Measurements from ENCODE around the gene XPO5. TPM values are rescaled to one million over a fixed set of nuclear protein-coding genes. Genes with fewer than 3 reads are reported as not detected.

XPO5 gene
- total and polyA plus RNA-seq, 9 of the 15 experiments (the other 6 are each of a cell fraction or from before 2014, with no cell fraction given): 36.0 to 170 (median 99.1) TPM

DNA sequence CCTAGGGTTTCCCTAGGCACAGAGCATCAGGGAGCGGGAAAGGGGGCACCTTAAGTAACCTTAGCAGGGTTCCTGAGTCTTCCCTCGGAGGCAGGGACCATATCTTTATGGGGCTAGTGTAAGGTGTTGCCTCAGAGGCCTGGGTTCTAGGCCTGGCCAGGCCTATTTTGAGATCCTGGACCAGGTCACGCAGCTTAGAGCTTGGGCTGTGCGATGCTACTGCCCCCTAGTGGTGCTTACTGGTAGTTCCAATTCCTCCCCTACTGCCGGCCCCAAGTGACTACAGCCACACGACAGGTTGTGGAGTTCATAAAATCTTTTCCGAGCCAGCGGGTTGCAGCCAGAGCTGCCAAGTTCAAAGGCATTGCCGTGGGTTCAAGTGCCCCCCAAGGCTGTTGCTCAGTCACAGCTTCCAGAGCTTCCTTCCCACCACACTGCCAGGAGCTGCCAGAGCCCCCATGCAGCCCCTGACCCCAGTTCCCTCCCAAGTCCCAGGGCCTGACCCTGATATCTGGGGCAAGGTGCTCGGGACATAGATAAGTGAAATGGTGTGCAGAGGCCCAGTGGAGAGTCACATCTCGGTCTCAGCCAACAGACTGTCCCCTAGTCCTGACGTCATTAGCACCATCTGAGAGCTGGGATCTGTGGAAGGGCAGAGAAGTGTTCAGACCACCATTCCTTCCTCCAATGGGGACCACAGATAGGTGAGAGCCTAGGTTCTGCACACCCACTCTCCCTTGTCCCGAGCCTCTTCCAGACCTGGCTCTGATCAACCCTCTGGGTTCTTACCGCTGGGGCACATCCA lies 69.0 kb downstream of the XPO5 start (continued):
- TF ChIP-seq ELF1 (tag; IDR thresholded peaks at IDR 0.05) (no peak; the same call in 1 of the 2 replicates), ESRRB (CRISPR knock-in tag; IDR thresholded peaks at IDR 0.05; ENCODE audit: borderline replicate concordance) (no peak), GABPB1 (CRISPR knock-in tag; IDR thresholded peaks at IDR 0.05) (peak; percentile 34; the same call in 1 of the 2 replicates), ZNF444 (CRISPR knock-in tag; IDR thresholded peaks at IDR 0.05) (no peak), MAFG (tag; conservative IDR thresholded peaks at IDR 0.05) (no peak), ILF3 (IDR thresholded peaks at IDR 0.05; ENCODE audit: borderline replicate concordance) (peak; percentile 16; the same call in 1 of the 2 replicates), SMC3 (conservative IDR thresholded peaks at IDR 0.05; ENCODE audit: insufficient read depth, low read depth, low read length) (peak; percentile 88), FOXA3 (CRISPR knock-in tag; conservative IDR thresholded peaks at IDR 0.05 in 1 of 2, IDR thresholded peaks at IDR 0.05 in 1 of 2) (no peak), ADNP (tag; IDR thresholded peaks at IDR 0.05) (no peak), ZNF695 (CRISPR knock-in tag; IDR thresholded peaks at IDR 0.05) (no peak), TOE1 (IDR thresholded peaks at IDR 0.05; ENCODE audit: borderline replicate concordance) (0 out of 2 replicates have a peak, but pooled peaks have one; percentile 40), TOE1 (CRISPR knock-in tag; IDR thresholded peaks at IDR 0.05; ENCODE audit: borderline replicate concordance, low read depth) (no peak), KLF1 (tag; IDR thresholded peaks at IDR 0.05) (no peak), RAD51 (IDR thresholded peaks at IDR 0.05; ENCODE audit: borderline replicate concordance, low read depth) (no peak), ZNF79 (CRISPR knock-in tag; IDR thresholded peaks at IDR 0.05; ENCODE audit: low read depth) (no peak), ILK (tag; IDR thresholded peaks at IDR 0.05; ENCODE audit: borderline replicate concordance, low read depth) (no peak), RUNX1 (IDR thresholded peaks at IDR 0.05; ENCODE audit: low read depth) (no peak), ZNF12 (CRISPR knock-in tag; IDR thresholded peaks at IDR 0.05) (no peak)
- TF ChIP-seq, protein P1, sequence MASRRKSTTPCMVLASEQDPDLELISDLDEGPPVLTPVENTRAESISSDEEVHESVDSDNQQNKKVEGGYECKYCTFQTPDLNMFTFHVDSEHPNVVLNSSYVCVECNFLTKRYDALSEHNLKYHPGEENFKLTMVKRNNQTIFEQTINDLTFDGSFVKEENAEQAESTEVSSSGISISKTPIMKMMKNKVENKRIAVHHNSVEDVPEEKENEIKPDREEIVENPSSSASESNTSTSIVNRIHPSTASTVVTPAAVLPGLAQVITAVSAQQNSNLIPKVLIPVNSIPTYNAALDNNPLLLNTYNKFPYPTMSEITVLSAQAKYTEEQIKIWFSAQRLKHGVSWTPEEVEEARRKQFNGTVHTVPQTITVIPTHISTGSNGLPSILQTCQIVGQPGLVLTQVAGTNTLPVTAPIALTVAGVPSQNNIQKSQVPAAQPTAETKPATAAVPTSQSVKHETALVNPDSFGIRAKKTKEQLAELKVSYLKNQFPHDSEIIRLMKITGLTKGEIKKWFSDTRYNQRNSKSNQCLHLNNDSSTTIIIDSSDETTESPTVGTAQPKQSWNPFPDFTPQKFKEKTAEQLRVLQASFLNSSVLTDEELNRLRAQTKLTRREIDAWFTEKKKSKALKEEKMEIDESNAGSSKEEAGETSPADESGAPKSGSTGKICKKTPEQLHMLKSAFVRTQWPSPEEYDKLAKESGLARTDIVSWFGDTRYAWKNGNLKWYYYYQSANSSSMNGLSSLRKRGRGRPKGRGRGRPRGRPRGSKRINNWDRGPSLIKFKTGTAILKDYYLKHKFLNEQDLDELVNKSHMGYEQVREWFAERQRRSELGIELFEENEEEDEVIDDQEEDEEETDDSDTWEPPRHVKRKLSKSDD (conservative IDR thresholded peaks at IDR 0.05; ENCODE audit: low read length): no peak
- TF ChIP-seq, protein P2, sequence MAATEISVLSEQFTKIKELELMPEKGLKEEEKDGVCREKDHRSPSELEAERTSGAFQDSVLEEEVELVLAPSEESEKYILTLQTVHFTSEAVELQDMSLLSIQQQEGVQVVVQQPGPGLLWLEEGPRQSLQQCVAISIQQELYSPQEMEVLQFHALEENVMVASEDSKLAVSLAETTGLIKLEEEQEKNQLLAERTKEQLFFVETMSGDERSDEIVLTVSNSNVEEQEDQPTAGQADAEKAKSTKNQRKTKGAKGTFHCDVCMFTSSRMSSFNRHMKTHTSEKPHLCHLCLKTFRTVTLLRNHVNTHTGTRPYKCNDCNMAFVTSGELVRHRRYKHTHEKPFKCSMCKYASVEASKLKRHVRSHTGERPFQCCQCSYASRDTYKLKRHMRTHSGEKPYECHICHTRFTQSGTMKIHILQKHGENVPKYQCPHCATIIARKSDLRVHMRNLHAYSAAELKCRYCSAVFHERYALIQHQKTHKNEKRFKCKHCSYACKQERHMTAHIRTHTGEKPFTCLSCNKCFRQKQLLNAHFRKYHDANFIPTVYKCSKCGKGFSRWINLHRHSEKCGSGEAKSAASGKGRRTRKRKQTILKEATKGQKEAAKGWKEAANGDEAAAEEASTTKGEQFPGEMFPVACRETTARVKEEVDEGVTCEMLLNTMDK (IDR thresholded peaks at IDR 0.05; ENCODE audit: borderline replicate concordance, insufficient read depth, low read depth, low read length, poor library complexity, severe bottlenecking): peak; percentile 94
- TF ChIP-seq, protein P3, sequence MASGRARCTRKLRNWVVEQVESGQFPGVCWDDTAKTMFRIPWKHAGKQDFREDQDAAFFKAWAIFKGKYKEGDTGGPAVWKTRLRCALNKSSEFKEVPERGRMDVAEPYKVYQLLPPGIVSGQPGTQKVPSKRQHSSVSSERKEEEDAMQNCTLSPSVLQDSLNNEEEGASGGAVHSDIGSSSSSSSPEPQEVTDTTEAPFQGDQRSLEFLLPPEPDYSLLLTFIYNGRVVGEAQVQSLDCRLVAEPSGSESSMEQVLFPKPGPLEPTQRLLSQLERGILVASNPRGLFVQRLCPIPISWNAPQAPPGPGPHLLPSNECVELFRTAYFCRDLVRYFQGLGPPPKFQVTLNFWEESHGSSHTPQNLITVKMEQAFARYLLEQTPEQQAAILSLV (tag; IDR thresholded peaks at IDR 0.05): no peak
